ENCODE data around the gene TLCD3B. TPM values are rescaled to one million over a fixed set of nuclear protein-coding genes. Genes with fewer than 3 reads are reported as not detected.

The TLCD3B gene
- total and polyA plus RNA-seq, 2 of the 4 experiments (the other 2 are of a cell fraction), result 0.19 TPM; not detected in 1

GRCh38 chr16:30051518-30051917 lies 20.4 kb upstream of the TLCD3B start:
- in situ Hi-C loops (cut with MboI; ENCODE audit: low sequenced_read_pairs) (no loop called here), dilution Hi-C loops (cut with HindIII; ENCODE audit: low sequenced_read_pairs, unreplicated experiment) (no loop called here), intact Hi-C loops (cut with micrococcal nuclease) (no loop called here)
- Histone ChIP-seq H3K9me1 (ENCODE audit: insufficient read depth, low read length) (peaks cover 14% of the 10 kb centered on the region), H3K4me1 (ENCODE audit: control insufficient read depth, insufficient read depth, low read length) (peaks cover 7% of the 10 kb centered on the region), H3K79me1 (ENCODE audit: low read depth in 1 of 2, low read length in 2 of 2) (peaks cover 6 to 42% of the 10 kb centered on the region in 2 experiments; a peak in 2 of 4 replicates), H3K18ac (ENCODE audit: low read depth, low read length) (no peak overlapping the region), H3K4ac (ENCODE audit: low read depth, low read length) (peak overlapping the region; percentile 84), H3K9me3 (ENCODE audit: control insufficient read depth, insufficient read depth, low read length) (no peaks in the 10 kb centered on the region), H2BK120ac (ENCODE audit: low read depth, low read length) (peak overlapping the region; percentile 56; the same call in 1 of the 2 replicates), H3K56ac (ENCODE audit: extremely low read depth, insufficient read depth, low read length) (no peak overlapping the region; the same call in 1 of the 2 replicates), H3K27me3 (ENCODE audit: control insufficient read depth, insufficient read depth, low read length) (peaks cover 2% of the 10 kb centered on the region; the same call in 1 of the 2 replicates), H2BK20ac (ENCODE audit: low read depth, low read length) (peak overlapping the region; percentile 55; the same call in 1 of the 2 replicates), H4K8ac (ENCODE audit: low read depth in 2 of 2, low read length in 2 of 2) (peak overlapping the region; percentile 5 to 94; a peak in 3 of 4 replicates), H2BK5ac (ENCODE audit: low read depth, low read length, poor library complexity, severe bottlenecking) (peak overlapping the region; percentile 55), H3K9ac (ENCODE audit: low read depth, low read length) (peak overlapping the region; percentile 36; the same call in 1 of the 2 replicates), H3K27ac (ENCODE audit: insufficient read depth, low read length) (no peak overlapping the region; the same call in 1 of the 2 replicates), H2AK9ac (replicated peaks; ENCODE audit: low read depth, low read length, poor library complexity) (peak overlapping the region; percentile 93), H2AFZ (replicated peaks; ENCODE audit: low read length, poor library complexity) (peak overlapping the region; percentile 92), H2BK15ac (ENCODE audit: low read depth, low read length) (peak overlapping the region; percentile 92; the same call in 2 of the 3 replicates), H4K20me1 (ENCODE audit: insufficient read depth, low read length) (no peaks in the 10 kb centered on the region; the same call in 1 of the 2 replicates), H3K4me2 (ENCODE audit: low read depth, low read length) (no peak overlapping the region), H3K4me3 (ENCODE audit: insufficient read depth, low read depth, low read length) (no peak overlapping the region), H3K23ac (ENCODE audit: low read depth, low read length) (peak overlapping the region; percentile 92), H3K36me3 (ENCODE audit: control insufficient read depth, insufficient read depth, low read length) (no peaks in the 10 kb centered on the region), H2AK5ac (ENCODE audit: low read depth, low read length) (peak overlapping the region; percentile 75), H4K5ac (ENCODE audit: low read depth, low read length) (no peak overlapping the region; the same call in 1 of the 2 replicates), H3K14ac (replicated peaks; ENCODE audit: low read depth, low read length) (peak overlapping the region; percentile 93), H4K91ac (ENCODE audit: insufficient read depth, low read depth, low read length) (peak overlapping the region; percentile 50)
- BruUV-seq (replicated peaks), result no TSS peak
- WGBS, 2 experiments (ENCODE audit: extremely low coverage in 2 of 2, insufficient read length in 1 of 2), result no CpG with 5 or more reads among the region's 3 CpGs
- TF ChIP-seq USF2 (IDR thresholded peaks at IDR 0.05; ENCODE audit: low read depth, low read length) (no peak), CHD1 (IDR thresholded peaks at IDR 0.05; ENCODE audit: low read depth, low read length) (no peak), FOS (IDR thresholded peaks at IDR 0.05; ENCODE audit: low read depth, low read length) (0 out of 2 replicates have a peak, but pooled peaks have one; percentile 14)
- ChIA-PET POLR2A (ENCODE audit: unreplicated experiment) (interaction anchor here (0.6 kb wide), 1 partner anchor 305 kb away, joined by 5 read pairs; no protein-coding TSS in a partner anchor), CTCF (no interaction called here)
- no peak; the same call in 1 of the 2 replicates for ATAC-seq (ENCODE audit: low read depth)
- peak; percentile 70 for DNase-seq
